Right renal pelvis (tissue), 4 donors: Measurements from ENCODE around the gene AP3B2. TPM values are rescaled to one million over a fixed set of nuclear protein-coding genes. Genes with fewer than 3 reads are reported as not detected.

ENCODE experiments used
- polyA plus RNA-seq, 4 donors: library from polyadenylated mRNA; unstranded; fragments of 120-200 nt; gene quantifications; one replicate each; pipeline ENCODE4 v1.2.1, GENCODE V29; 2013; ENCODE audit not compliant: insufficient read length in 4 of 4

Gene AP3B2
- polyA plus RNA-seq, 4 donors, result 2.1 to 5.1 (median 3.5) TPM

Other genes with a start within 250 kb of the AP3B2 start
- 1,000 to 10,000 TPM; 1,688 to 2,346 (median 1,786) TPM for gene RPS17, start 169.4 kb downstream of the AP3B2 start, polyA plus RNA-seq
- gene CPEB1, start 62.5 kb downstream of the AP3B2 start, polyA plus RNA-seq, result 1 to 10 TPM; 1.9 to 2.9 (median 2.6) TPM
- under 1 TPM; 0.04 to 0.29 (median 0.10) TPM for gene FSD2, start 96.2 kb upstream of the AP3B2 start, polyA plus RNA-seq
- gene WHAMM, start 99.8 kb upstream of the AP3B2 start, polyA plus RNA-seq, result 10 to 100 TPM; 11.0 to 14.1 (median 12.0) TPM
- 10 to 100 TPM; 25.9 to 28.3 (median 27.7) TPM for gene HOMER2, start 242.8 kb upstream of the AP3B2 start, polyA plus RNA-seq